NCI-H1092 (cell line): ENCODE results near the gene TANGO6.

Experiments
- DNase-seq: peaks from one replicate; lab custom pipeline; 2025; lab: John Stamatoyannopoulos, UW

TANGO6 gene

DNA sequence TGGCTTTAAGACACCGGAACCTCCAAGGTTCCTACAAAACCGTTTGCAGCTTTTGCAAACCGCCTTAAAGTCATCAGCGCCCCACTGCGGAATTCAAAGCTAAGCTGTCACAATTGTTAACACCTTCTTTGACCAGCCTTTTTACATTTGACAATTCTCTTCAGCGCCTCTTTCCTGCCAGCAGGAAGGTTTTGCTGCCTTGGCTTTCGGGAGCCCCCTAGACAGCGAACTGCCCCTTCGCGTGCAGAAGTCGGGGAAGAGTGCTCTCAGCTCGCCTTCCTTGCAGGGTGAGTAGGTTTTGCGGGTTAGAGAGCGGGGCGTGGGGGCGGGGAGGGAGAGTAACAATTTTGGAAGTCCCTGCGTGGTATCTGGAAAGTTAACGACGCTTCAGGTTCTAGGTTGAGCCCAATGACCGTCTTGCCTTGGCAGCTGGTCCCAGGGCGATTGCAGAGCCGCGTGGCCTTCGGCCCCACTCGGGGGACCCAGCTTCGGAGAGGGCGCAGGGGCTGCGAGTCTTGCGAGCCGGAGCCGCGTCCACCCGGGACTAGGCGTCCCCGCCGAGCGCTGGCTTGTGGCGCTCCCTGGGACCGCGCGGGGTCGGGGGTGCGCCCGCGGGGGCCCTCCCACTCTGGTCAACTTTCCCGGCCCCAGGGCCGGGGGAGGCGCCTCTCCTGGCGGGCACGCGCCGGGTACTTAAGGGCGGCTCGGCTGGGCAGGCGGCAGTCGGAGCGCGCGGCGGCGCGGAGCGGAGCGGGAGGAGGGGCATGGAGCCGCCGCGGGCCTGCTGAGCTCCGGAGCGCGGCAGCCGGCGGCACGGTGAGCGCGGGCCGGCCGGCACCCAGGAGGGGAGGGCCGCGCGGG, 262.4 kb downstream of the TANGO6 start, which contains the start of gene HAS3:
TSS of gene HAS3 (plus strand) at position 153 of the 861 bp plus-strand sequence. CDS start 3,743 bp downstream, outside the sequence.
- peak; percentile 59 for DNase-seq

DNA sequence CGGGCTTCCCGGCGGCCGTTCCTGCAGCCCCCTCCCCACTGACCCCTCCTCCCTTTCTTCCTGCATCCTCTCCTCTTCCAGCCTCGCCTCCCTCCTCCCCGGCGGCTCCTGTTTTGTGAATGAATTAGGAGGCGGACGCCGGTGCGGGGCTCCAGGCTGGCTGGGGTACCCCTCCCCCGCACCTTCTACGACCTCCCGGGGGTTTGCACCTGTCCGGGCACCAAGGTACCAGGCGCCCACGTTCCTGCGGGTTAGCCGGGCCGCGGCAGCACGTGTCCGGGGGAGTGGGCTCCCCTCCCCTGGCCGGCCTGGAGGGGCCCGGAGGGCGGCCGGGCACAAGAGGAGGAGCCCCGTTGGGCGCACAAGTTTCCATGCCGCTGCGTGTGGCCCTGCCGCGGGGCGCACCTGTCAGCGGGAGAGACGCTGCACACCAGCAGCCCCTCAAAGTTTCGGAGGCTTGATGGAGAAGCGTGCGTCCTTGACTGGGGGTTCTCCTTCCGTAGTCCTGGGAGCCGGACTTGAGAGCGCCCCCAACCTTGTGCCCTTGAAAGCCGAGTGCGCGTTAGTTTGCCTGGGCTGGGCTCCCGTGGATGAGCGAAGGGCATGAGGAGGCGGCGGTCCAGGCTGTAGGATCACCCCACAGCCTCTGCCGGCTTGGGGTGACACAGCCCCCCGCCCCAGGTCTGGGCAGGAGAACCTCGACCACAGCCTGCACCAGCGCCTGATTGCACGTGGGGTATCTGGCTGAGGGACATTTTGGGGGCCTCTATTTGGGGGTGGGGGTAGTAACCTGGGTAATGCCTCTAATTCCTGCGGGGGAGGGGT, 263.4 kb downstream of the TANGO6 start:
- DNase-seq: no peak

DNA sequence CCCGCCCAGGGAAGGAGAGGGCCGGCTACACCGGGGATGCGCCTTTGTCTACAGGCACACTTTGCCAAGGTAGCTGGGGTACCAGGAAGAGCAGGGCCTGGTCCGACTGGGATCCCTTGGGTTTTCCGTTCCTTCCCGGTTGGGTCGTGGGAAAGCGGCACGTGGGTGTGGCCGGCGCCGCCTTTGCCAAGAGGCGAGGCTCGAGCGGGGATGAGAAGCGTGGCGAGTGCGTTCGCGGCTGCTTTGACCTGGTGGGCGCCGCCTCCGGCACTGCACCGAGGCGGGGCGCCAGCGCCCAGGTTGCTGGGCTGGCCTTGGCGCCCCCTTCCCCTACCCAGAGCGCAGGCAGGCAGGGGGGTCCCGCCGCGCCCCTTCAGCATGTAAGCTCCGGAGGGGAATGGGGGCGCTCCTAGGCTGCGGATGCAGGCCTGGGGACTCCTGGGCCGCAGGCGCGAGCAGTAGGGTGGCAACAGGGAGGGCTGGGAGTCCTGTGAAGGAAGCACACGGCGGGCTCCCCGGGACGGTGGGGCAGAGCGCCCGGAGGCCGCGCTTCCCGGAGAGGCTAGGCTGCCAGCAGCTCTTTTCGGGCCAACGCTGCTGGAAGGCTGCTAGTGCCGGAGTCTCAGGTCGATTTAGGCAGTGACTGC, 264.1 kb downstream of the TANGO6 start:
- peak; percentile 33 for DNase-seq

DNA sequence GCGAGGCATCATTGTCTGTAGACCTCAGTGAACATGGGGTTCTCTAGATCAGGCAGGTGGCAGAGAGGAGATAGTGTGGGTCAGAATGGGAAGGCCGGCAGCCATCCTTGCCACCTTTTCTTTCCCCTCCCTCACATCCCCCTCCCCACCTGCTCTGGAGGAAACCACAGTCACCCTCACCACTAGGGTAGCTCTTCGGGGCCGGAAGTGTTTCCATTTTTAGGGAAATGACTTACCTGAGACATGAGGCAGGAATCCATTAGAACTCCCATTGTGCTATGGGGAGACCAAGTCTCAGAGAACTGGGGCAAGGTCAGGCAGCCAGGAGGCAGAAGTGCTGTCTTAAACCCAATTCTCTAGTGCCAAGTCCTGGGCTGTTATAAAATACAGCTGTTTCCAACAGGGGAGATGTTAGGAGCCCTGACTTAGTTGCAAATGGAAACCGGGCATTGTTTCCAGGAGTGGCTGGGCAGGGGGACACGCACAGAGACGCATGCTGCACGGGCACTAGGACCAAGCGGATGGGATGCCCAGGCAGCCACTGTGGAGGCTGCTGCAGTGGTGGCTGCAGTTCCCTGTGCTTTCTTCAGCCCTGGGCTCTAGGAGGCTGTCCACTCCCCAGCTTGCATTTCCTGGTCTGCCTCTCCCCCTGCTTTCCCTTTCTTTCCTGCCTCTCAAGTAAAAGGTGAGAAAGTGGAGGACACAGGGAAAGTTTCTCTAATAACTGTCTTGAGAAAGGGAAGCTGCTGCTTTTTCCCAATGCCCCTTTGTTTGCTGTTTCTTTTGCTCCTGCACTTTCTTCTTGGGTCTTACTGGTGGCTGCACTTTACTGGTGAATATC, 265.0 kb downstream of the TANGO6 start:
- no peak for DNase-seq

DNA sequence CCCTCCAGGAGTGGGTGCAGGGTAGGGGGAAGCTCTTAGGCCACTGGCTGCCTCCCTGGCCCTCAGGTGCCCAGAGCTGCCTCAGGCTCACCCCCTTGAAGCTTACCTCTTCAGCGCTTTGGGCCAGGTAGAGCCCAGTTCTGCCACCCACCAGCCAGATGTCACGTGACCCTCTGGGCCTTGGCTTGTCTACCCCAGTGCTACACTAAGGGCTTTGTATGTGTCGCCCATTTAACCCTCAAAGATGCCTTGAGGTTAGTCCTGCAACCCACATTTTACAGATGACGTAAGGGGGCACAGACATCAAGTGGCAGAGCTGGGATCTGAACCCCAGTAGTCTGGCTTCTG, 265.5 kb downstream of the TANGO6 start:
- no peak for DNase-seq

DNA sequence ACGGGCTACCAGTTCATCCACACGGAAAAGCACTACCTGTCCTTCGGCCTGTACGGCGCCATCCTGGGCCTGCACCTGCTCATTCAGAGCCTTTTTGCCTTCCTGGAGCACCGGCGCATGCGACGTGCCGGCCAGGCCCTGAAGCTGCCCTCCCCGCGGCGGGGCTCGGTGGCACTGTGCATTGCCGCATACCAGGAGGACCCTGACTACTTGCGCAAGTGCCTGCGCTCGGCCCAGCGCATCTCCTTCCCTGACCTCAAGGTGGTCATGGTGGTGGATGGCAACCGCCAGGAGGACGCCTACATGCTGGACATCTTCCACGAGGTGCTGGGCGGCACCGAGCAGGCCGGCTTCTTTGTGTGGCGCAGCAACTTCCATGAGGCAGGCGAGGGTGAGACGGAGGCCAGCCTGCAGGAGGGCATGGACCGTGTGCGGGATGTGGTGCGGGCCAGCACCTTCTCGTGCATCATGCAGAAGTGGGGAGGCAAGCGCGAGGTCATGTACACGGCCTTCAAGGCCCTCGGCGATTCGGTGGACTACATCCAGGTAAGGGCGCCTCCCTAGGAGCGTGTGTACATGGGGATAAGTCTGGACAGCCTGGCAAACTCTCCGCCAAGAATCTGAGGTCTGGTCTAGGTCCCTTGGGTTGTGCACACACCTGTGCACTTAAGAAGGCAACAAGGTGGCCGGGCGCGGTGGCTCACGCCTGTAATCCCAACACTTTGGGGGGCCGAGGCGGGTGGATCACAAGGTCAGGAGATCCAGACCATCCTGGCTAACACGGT, 266.3 kb downstream of the TANGO6 start:
- DNase-seq: no peak

DNA sequence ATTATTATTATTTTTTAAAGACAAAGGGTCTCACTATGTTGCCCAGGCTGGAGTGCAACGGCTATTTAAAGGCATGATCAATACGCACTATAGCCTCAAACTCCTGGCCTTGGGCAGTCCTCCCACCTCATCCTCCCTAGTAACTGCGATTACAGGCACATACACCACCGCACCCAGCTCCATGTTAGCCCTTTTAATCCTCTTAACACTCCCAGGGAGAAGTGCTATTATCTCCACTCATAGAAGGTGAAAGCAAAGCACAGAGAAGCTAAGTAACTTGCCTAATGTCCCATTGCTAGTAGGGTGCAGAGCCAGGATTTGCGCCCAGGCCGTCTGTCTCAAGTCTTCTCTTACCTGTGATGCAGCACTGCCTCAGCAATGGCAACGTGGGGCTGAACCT, 267.1 kb downstream of the TANGO6 start:
- no peak for DNase-seq

DNA sequence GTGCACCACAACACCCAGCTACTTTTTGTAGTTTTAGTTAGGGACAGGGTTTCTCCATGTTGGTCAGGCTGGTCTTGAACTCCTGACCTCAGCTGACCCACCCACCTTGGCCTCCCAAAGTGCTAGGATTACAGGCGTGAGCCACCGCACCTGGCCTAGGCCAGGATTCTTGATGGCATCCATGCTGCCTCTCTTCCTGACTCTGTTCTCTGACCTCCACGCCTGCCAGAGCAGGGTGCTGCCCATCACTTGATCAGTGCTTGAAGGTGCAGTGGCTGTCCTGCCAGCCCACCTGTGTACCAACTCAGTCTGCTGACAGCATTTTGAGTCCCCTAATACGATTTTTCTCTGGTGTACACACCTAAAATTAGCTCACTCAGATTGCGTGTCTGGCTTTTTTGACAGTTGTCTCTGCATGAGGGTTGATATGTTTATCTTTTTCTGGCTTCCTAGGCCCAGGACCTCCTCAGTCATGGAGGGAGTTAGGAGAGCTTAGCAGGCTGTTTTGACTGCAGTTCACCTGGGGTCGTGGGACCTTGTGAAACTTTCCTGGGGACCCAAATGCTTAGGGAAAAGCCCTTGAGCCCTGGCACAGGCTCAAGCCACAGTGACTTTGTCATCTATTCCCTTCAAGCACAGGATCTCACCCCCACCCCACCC, 268.0 kb downstream of the TANGO6 start:
- DNase-seq: no peak

DNA sequence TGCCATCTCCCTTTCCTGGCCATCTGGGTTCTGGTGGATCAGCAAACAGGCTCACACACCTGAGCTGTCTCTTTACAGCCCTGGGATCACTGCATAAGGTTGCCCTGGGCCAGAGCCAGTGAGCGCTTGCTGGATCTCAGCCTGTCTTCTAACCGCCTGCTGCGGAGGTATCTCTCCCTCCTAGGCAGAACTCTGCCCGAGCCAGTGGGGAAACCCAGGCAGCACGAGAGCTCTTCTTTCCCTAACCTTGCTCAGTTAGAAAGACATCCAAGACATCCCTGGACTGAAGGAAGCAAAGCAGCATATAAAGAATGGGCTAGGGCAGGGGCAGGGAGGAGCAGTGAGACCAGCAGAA, 268.5 kb downstream of the TANGO6 start:
- DNase-seq: no peak

DNA sequence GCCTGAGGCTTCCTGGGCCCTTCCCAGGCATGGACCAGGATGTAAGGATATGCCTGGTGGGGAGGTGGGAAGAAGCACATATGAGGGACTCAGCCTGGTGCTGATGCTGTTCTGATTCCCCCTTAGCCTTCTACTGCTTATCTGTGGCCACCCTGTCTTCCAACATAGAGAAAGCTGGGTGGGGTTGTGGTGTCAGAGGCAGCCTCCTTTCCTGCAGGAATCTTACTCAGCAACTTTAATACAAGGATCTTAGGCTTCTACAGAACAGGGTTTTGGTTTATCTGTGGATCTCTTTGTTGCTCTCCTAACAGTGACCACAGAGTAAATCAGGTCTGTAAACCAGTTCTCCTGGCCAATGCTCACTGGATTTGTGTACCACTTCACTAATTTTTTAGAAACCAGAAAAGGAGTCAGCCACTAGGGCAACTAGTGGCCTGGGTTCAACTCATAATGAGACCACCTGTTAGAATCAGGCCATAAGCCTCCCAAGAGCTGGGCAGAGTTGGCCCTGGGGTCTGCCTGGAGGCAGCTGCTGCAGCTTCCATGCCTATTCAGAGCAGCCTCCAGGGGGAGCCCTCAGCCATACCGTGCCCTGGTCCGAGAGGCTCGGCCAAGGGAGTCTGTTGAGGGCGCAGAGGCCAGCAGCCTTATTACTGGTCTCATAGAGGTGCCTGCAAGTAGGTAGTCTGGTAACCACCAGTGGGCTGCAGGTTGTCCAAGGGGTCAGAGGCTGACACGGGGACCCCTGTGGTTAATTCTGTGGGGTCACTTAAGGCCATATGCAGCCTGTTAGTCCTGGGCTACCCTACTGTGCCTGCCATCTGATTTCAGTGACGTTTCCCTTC, 269.2 kb downstream of the TANGO6 start:
- DNase-seq: no peak

DNA sequence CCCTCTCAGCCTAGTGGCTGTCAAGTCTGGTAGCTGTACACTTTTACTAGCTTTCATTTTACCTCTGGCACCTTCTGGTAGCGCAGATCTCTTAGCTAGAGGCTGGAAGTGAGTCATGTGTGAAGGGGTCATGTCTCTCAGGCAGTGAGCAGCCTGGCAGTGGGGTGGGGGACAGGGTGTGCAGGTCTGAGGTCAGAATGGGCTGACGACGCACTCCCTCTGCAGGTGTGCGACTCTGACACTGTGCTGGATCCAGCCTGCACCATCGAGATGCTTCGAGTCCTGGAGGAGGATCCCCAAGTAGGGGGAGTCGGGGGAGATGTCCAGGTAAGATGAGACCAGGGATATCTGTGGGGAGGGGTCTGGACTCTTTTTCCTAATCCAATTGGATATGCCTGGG, 269.9 kb downstream of the TANGO6 start:
- no peak for DNase-seq

DNA sequence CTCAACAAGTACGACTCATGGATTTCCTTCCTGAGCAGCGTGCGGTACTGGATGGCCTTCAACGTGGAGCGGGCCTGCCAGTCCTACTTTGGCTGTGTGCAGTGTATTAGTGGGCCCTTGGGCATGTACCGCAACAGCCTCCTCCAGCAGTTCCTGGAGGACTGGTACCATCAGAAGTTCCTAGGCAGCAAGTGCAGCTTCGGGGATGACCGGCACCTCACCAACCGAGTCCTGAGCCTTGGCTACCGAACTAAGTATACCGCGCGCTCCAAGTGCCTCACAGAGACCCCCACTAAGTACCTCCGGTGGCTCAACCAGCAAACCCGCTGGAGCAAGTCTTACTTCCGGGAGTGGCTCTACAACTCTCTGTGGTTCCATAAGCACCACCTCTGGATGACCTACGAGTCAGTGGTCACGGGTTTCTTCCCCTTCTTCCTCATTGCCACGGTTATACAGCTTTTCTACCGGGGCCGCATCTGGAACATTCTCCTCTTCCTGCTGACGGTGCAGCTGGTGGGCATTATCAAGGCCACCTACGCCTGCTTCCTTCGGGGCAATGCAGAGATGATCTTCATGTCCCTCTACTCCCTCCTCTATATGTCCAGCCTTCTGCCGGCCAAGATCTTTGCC, 271.1 kb downstream of the TANGO6 start:
- DNase-seq: no peak

DNA sequence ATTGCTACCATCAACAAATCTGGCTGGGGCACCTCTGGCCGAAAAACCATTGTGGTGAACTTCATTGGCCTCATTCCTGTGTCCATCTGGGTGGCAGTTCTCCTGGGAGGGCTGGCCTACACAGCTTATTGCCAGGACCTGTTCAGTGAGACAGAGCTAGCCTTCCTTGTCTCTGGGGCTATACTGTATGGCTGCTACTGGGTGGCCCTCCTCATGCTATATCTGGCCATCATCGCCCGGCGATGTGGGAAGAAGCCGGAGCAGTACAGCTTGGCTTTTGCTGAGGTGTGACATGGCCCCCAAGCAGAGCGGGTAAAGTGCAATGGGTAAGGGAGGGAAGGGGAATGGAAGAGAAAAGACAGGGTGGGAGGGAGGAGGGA, 271.6 kb downstream of the TANGO6 start:
- DNase-seq: no peak

DNA sequence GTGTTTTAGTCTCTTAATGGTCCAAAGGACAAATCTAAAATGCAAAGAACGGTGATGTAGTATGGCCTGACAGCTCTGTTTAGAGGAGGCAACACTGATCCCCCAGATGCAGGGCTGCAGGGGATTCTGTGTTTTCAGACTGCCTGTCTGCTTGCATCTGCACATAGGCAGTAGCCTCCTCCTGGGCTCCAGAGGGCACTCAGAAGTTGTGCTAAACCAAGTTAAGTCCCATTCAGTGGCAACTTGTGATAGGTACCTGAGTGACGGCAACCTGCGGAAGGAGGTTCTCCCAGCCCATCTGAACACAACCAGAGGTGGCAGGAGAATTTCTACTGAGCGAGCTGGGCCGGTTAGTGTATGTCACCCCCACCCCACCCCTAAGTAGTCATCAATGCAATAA, 272.0 kb downstream of the TANGO6 start:
- DNase-seq: no peak

DNA sequence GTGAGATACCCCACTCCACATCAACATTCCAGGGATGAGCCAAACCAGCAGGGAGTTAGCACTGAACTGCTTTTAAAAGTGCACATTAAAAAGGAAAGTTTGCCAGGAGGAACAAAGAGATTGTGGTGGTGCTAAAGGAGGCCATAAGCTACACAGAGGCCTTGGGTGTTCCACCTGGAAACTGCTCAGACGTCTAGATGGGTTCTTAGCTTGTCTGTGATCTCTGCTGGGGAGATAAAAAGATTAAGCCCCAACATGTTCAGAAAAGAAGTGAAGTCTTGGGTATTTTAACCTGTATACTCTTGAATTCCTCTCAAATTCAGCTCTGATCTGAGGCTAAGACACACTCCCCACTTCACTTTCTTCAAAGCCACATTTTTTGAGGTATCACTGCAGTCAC, 272.5 kb downstream of the TANGO6 start:
- DNase-seq: no peak

DNA sequence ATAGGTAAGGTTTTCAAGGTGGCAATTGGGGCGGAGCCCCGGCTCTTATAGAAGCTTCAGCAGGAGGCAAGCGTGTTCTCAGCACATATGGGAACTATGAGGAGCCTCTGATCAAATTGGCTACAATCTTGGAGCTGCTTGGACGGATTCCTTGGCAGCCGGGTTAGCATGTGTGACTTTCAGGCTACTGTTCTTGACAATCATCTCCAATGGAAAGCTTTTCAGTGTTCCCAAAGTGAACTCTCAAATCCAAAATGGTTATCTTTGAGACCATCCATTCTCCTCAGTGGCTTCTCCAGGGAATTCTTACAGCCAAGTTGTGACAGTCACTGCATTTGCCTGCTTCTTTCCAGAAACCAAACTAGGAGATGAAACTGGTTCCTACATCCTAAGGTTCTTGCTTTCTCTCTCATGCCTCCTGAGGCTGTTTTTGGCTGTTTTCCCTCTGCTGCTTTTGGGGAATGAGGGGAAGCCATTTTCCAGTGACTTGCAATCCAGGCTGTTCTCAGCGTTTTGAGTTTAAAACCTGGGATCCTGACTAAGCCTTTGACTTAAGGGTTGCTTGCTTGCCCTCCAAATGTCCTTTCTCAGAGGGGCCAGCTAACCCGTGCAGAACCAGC, 273.0 kb downstream of the TANGO6 start:
- DNase-seq: no peak

DNA sequence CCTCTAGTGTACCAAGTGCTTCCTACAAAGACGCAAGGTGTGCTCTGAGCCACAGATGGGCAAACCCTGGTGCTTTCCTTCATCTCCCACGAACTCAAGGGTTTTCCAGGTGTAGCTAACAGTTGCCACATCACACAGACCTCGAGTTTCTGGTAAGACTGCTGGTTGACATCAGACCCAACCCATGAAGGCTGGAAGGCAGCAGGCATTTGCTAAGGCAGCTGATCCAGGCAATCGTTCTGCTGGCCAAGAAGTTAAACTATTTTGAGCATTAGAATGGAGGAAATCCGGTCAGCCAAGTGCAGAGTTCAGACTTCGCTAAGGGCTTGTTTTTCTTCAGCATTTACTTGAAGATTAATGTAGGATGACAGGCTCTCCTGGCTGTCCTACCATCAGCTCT, 273.6 kb downstream of the TANGO6 start:
- no peak for DNase-seq

DNA sequence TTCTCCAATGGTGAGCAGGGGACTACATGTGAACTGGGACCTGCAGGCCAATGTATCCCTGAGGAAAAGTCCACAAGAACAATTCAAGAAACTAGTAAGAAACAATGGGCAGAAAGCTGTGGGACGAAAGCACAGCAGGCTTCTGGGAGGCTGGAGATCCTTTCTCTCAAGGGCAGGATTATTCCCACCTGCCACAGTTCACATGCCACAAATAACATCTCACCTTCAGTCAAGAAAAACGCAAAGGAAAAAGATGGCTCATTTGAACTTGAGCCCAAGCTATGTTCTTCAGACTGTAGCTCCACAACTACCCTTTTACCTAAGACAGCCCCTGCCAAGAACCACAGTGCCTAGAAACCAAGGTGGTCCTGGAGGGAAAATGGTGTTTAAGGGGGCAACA, 275.1 kb downstream of the TANGO6 start:
- DNase-seq: no peak

DNA sequence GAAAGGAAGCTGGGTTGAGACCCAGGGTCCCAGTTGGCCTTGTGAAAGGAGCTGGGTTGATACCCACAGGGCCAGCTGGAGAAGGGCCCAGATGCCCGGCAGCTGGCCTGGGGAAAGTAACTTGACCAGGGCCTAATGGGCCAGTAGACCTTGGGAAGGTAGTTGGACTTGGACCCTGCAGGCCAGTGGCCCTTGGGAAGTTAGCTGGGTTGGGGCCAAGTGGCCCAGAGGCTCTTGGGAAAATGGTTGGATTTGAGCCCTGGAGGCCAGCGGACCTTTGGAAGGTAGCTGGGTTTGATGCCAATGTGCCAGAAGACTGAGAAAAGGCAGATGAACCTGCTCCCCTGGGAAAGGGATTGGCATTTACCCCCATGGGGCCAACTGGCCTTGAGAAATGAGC, 275.7 kb downstream of the TANGO6 start:
- no peak for DNase-seq
